Ectodermal cell (in vitro differentiated cells): ENCODE data around the gene ARHGAP20.
"Not testable (repeated sequence)": the region's sequence is repeated elsewhere in the genome, so short reads cannot be mapped to it uniquely, and the experiment has no call there.

Source experiments
- H3K27ac ChIP-seq: 2 replicates; pipeline ENCODE4 v1.7.0; 2013; ENCODE audit warnings: mild to moderate bottlenecking, low read depth, low read length; ENCODE audit not compliant: insufficient read depth, poor library complexity, severe bottlenecking
- H3K27me3 ChIP-seq: 2 replicates; pipeline ENCODE4 v1.7.0; 2013; ENCODE audit warnings: mild to moderate bottlenecking, low read length; ENCODE audit not compliant: insufficient read depth, control insufficient read depth, poor library complexity, severe bottlenecking
- H3K36me3 ChIP-seq: one replicate; pipeline ENCODE4 v1.7.0; 2013; ENCODE audit warnings: low read length; ENCODE audit not compliant: control insufficient read depth, insufficient read depth
- H3K4me1 ChIP-seq: one replicate; pipeline ENCODE4 v1.7.0; 2013; ENCODE audit warnings: low read length; ENCODE audit not compliant: control insufficient read depth, insufficient read depth
- H3K4me3 ChIP-seq: 2 replicates; pipeline ENCODE4 v1.7.0; 2013; ENCODE audit warnings: low read depth, low read length, control low read depth; ENCODE audit not compliant: insufficient read depth
- H3K9me3 ChIP-seq: 2 replicates; pipeline ENCODE4 v1.7.0; 2013; ENCODE audit warnings: mild to moderate bottlenecking, low read length, moderate library complexity; ENCODE audit not compliant: control insufficient read depth
- WGBS, 2 experiments: methylation state at CpG; one replicate each; pipeline ENCODE4 v1.1.7; 2013; ENCODE audit warnings: missing lambda C conversion rate in 2 of 2; 5-methylcytosine and 5-hydroxymethylcytosine counted together

Gene ARHGAP20

DNA sequence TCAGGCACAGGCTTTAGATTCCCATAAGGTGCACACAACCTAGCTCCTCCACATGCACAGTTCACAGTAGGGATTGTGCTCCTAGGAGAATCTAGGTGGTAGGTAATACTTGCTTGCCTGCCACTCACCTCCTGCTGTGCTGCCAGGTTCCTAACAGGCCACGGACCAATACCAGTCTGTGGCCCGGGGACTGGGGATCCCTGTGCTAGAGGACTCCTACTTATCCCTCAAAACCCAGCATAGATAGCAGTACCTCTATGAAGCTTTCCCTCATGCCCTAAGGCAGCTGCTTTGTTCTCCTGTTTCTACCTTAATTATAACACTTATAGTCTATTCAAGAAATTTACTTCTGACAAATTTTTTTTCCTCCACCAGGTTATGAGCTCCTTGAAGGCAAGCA, 36.7 kb downstream of the ARHGAP20 start:
- Histone ChIP-seq H3K27ac (no peak overlapping the region), H3K4me3 (no peak overlapping the region), H3K9me3 (no peaks in the 10 kb centered on the region), H3K27me3 (no peaks in the 10 kb centered on the region), H3K36me3 (no peaks in the 10 kb centered on the region), H3K4me1 (no peaks in the 10 kb centered on the region)
- WGBS, 2 experiments, result 86 to 95% methylated on average over 2 of the region's 2 CpGs

DNA sequence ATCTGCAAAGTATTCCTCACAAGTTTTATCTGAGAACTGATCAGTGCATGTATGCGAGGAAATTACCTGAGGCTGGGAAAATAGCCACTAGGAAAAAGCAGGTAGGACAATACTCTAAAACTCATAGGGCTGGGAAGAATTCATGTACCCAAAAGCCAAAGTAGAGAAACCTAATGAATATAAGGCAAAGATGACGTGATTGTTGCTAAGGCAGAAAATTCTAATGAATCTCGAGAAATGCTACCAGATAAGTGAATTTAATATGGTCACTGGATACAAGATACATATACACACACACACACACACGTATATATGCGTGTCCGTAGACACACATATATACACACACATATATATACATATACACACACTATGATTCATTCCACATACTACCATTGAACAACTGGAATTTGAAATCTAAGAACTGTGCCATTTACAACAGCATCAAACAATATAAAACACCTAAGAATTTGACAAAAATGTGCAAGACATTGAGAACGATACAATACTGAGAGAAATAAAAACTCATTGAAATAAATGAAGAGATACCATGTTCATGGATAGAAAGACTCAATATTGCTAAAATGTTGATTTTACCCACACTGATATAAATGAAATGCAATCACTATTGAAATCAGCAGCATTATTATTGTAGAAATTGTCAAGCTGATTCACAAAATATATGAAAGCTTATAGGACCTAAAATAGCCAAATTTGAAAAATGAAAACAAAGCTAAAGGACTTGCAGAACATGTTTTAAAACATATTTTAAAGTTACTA, 46.4 kb downstream of the ARHGAP20 start:
- 93 to 98% methylated on average over 6 of the region's 7 CpGs for WGBS, 2 experiments
- no peaks in the 10 kb centered on the region for H3K36me3 ChIP-seq

DNA sequence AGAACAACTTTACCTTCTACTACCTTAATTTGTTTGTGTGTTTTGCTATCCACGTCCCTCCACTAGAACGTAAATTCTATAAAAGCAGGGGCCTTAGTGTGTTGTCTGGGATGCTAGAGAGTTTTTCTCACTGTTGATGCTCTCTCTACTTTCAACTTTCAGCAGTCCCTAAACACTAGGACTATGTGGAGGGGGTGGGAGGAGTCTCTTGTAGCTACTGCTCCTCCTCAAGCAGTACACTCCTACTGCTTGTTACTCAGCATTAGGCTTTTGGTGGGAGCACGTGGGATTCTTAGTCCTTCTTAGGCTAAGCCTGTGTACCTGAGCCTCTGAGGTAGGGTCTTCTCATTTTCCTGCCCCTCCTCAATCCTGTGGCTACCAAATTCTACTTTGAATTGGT, 56.3 kb downstream of the ARHGAP20 start:
- Histone ChIP-seq H3K27me3 (no peaks in the 10 kb centered on the region), H3K4me1 (no peaks in the 10 kb centered on the region), H3K27ac (no peak overlapping the region), H3K4me3 (no peak overlapping the region), H3K36me3 (no peaks in the 10 kb centered on the region), H3K9me3 (no peaks in the 10 kb centered on the region)
- 67 to 79% methylated on average over 2 to 3 of the region's 3 CpGs for WGBS, 2 experiments

More for the DNA sequence above, 46.4 kb downstream of the ARHGAP20 start:
- H3K9me3 ChIP-seq, result no peaks in the 10 kb centered on the region
- no peak overlapping the region for H3K4me3 ChIP-seq
- no peaks in the 10 kb centered on the region for H3K4me1 ChIP-seq
- no peaks in the 10 kb centered on the region for H3K27me3 ChIP-seq
- H3K27ac ChIP-seq, result no peak overlapping the region

DNA sequence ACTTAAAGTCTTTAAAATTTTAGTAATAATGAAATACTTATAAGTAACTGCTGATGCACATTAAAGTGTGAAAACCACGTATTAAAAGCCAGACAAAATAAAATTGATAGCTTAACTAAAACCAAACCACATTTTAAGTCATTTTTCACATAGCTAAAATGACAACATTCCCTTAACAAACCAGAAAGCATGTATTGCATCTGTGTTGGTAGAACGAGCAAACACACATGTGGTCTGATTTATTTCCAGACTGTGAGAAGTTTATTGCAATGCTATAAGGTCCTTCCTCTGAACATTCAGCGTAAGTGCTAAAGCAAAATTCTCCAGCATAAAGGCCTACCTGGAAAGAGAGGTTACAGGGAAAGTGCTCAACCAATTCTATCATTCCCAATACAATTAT, 57.8 kb downstream of the ARHGAP20 start:
- Histone ChIP-seq H3K9me3 (no peaks in the 10 kb centered on the region), H3K27ac (no peak overlapping the region), H3K36me3 (no peaks in the 10 kb centered on the region), H3K4me1 (no peaks in the 10 kb centered on the region), H3K27me3 (no peaks in the 10 kb centered on the region), H3K4me3 (no peak overlapping the region)
- 93 to 100% methylated on average over 3 of the region's 3 CpGs for WGBS, 2 experiments

DNA sequence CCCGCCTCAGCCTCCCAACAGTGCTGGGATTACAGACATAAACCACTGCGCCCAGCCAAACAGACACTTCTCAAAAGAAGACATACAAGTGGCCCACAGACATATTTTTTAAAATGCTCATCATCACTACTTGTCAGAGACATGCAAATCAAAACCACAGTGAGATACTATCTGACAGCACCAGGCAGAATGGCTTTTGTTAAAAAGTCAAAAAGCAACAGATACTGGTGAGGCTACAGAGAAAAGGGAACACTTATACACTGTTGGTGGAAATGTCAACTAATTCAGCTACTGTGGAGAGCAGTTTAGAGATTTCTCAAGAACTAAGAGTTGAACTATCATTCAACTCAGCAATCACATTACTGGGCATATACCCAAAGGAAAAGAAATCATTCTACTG, 67.0 kb downstream of the ARHGAP20 start:
- WGBS, 2 experiments, result 87 to 96% methylated on average over 2 of the region's 2 CpGs
- Histone ChIP-seq H3K9me3 (no peaks in the 10 kb centered on the region), H3K36me3 (no peaks in the 10 kb centered on the region), H3K27ac (no peak overlapping the region), H3K4me3 (no peak overlapping the region), H3K4me1 (no peaks in the 10 kb centered on the region), H3K27me3 (no peaks in the 10 kb centered on the region)

DNA sequence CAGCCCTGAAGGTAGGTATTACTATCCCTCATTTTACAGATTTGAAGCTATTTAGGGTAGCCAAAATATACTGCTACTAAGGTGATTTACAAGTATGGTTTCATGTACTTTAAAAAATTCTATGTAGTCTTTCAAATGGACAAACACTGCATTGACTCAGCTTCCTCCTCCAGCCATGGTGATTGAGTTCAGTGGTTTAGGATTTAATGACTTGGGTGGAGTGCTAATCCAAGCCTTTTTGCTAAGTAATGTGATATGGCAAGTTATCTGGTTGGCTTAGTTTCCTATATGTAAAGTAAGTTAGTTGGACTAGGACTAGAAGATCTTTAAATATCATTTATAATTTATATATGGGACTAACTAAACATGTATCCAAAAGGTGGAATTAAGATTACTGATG, 77.9 kb downstream of the ARHGAP20 start:
- no peaks in the 10 kb centered on the region for H3K9me3 ChIP-seq
- no peak overlapping the region for H3K27ac ChIP-seq
- no peaks in the 10 kb centered on the region for H3K36me3 ChIP-seq

DNA sequence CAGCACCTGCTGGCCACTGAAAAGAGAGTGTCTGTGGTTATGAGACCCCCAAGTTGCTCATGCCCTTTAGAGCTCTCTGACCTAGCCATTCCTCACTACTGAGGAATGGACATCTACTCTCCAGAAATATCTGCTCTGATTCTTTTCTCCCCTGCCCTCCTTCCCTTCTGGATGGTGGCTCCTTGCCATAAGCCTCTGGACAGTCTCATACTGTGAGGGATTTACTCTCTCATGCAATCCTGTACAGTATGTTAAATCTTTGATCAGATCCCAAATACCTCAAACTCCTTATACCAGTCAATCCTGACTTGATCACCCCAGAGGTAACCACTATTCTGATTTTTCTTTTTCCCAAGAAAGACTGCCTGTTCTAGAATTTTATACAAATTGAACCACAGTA, 80.7 kb downstream of the ARHGAP20 start:
- Histone ChIP-seq H3K4me3 (no peak overlapping the region), H3K9me3 (no peaks in the 10 kb centered on the region), H3K27ac (no peak overlapping the region), H3K36me3 (no peaks in the 10 kb centered on the region), H3K27me3 (no peaks in the 10 kb centered on the region), H3K4me1 (no peaks in the 10 kb centered on the region)

More for the DNA sequence above, 77.9 kb downstream of the ARHGAP20 start:
- H3K4me3 ChIP-seq, result no peak overlapping the region
- no peaks in the 10 kb centered on the region for H3K4me1 ChIP-seq
- no peaks in the 10 kb centered on the region for H3K27me3 ChIP-seq

DNA sequence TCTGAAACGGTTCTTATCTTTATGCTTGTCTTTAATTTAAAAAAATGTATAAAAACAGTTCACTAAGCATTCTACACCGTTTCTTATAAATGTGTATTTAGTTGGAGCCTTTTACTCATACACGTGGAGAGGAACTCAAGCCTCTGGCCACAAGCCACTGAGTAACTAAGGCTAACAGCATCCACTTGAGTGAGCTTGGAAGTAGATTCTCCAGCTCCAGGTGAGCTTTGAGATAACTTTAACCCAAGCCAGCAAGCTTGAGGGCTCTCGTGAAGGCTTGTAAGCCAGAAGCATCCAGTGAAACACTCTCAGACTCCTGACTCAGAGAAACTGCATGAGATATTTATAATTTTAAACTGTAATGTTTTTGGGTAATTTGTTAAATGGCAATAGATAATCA, 82.6 kb downstream of the ARHGAP20 start:
- WGBS, 2 experiments, result 83 to 91% methylated on average over 2 to 3 of the region's 4 CpGs

DNA sequence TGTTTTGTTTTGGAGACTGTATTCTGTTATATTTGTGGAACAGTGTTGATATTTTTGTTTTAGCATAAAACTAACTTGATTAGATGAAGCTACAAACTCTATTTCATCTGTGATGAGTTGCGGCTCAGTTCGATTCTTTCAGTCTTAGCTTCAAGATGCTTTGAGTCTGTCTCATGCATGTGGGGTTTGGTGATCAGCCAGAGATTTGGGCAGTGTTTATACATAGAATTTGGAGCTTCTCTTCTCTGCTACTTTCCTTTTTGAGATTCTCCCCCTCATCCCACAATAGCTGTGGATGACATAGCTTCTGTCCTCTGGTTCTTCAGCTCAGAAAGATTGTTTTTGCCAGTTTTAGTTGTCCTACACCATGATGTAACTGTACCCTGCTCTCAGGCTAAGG, 90.4 kb downstream of the ARHGAP20 start:
- no peaks in the 10 kb centered on the region for H3K27me3 ChIP-seq

More for the DNA sequence above, 82.6 kb downstream of the ARHGAP20 start:
- H3K27me3 ChIP-seq, result no peaks in the 10 kb centered on the region
- no peak overlapping the region for H3K27ac ChIP-seq
- no peaks in the 10 kb centered on the region for H3K9me3 ChIP-seq
- no peaks in the 10 kb centered on the region for H3K4me1 ChIP-seq
- no peaks in the 10 kb centered on the region for H3K36me3 ChIP-seq
- no peak overlapping the region for H3K4me3 ChIP-seq

DNA sequence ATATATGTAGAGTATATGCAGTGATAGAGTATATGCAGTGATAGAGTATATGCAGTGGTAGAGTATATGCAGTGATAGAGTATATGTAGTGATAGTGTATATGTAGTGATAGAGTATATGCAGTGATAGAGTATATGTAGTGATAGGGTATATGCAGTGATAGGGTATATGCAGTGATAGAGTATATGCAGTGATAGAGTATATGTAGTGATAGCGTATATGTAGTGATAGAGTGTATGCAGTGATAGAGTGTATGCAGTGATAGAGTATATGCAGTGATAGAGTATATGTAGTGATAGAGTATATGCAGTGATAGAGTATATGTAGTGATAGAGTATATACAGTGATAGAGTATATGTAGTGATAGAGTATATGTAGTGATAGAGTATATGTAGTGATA, 92.9 kb downstream of the ARHGAP20 start:
- H3K27me3 ChIP-seq, H3K27ac ChIP-seq, H3K9me3 ChIP-seq, H3K4me1 ChIP-seq, H3K36me3 ChIP-seq, H3K4me3 ChIP-seq: not testable (repeated sequence)
- 92 to 95% methylated on average over 1 of the region's 1 CpG for WGBS, 2 experiments

More for the DNA sequence above, 90.4 kb downstream of the ARHGAP20 start:
- Histone ChIP-seq H3K4me3 (no peak overlapping the region), H3K9me3 (no peaks in the 10 kb centered on the region), H3K36me3 (no peaks in the 10 kb centered on the region), H3K27ac (no peak overlapping the region), H3K4me1 (no peaks in the 10 kb centered on the region)
- 35 to 45% methylated on average over 2 of the region's 2 CpGs for WGBS, 2 experiments

DNA sequence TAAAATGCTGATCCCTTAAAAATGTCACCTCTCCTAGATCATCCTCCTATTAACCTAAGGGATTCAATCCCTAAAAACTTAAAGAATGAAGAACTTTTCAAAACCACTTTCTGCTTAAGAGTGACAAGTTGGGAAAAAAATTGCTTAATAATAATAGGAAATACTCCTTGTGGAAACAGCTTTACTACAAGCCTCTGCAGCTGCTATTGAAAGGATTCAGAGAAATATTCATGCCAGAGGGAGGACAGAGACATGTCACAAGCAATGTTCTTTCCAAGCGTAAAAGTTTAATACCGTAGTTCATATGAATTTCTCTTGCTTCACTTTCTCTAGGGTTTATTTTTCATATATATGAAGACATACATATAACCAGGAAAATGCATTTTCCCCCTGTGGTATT, 98.2 kb downstream of the ARHGAP20 start:
- Histone ChIP-seq H3K27ac (no peak overlapping the region), H3K9me3 (no peaks in the 10 kb centered on the region), H3K27me3 (no peaks in the 10 kb centered on the region), H3K4me1 (no peaks in the 10 kb centered on the region), H3K36me3 (no peaks in the 10 kb centered on the region), H3K4me3 (no peak overlapping the region)
- 100% methylated on average over 2 of the region's 2 CpGs for WGBS, 2 experiments
